H1 (cell line): ENCODE data around the gene ZNF57.

Experiments used
- CBX5 ChIP-seq: fragments of 300-800, 300-1000 bp; sonication (generic); IDR thresholded peaks from 2 replicates; pipeline ENCODE4 v1.7.1; 2016; ENCODE audit warnings: antibody characterized with exemption, low read length, low read depth
- CREB1 ChIP-seq: IDR thresholded peaks from 2 replicates; pipeline ENCODE4 v1.6.1; 2012; ENCODE audit warnings: inconsistent platforms
- EGR1 ChIP-seq: IDR thresholded peaks from 2 replicates; pipeline ENCODE4 v1.6.1; 2011; ENCODE audit warnings: low read depth, low read length, borderline replicate concordance
- GABPA ChIP-seq: IDR thresholded peaks from 2 replicates; pipeline ENCODE4 v1.6.1; 2011; ENCODE audit warnings: mild to moderate bottlenecking, low read length, moderate library complexity, borderline replicate concordance; ENCODE audit not compliant: insufficient read depth
- GTF2F1 ChIP-seq: IDR thresholded peaks from 2 replicates; pipeline ENCODE4 v1.6.1; 2012; ENCODE audit warnings: low read depth, low read length, improper control_type of control experiment, borderline replicate concordance
- YY1 ChIP-seq: IDR thresholded peaks from 2 replicates; pipeline ENCODE4 v1.6.1; 2011; ENCODE audit warnings: low read depth, mild to moderate bottlenecking, low read length
- ZNF274 ChIP-seq: IDR thresholded peaks from 2 replicates; pipeline ENCODE4 v1.7.0; 2012; ENCODE audit warnings: low read length, borderline replicate concordance; ENCODE audit errors: extremely low read depth
- TF ChIP-seq, protein P1 (sequence below), 3 experiments: IDR thresholded peaks; 1 replicate in 2 of 3; 2 replicates in 1 of 3; pipeline versions ENCODE4 v1.5.1 to v1.6.1; 2011; ENCODE audit warnings: low read length in 3 of 3, mild to moderate bottlenecking in 3 of 3, inconsistent platforms in 2 of 3, low read depth in 1 of 3, moderate library complexity in 1 of 3; ENCODE audit not compliant: insufficient read depth in 1 of 3; ENCODE audit errors: control extremely low read depth in 1 of 3

DNA sequence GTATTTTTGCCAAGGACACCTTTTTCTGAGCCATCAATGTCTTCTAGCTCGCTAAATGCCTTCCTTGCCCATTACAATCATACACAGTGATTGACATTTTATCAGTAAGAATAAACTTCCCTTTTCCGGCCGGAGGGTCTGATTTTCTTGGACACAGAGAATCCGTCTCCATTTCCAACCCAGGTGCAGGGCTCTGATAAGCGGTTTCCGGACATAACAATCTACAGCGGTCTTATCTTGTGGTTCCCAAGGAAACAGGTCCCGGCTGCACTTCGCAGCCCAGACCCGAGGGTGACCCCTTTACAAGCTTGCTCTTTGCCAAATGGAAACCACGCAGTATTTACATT lies 49.2 kb downstream of the ZNF57 start:
- TF ChIP-seq ZNF274 (no peak), GTF2F1 (no peak), GABPA (no peak), YY1 (no peak), EGR1 (no peak), CBX5 (no peak), CREB1 (no peak)
- TF ChIP-seq, protein P1, sequence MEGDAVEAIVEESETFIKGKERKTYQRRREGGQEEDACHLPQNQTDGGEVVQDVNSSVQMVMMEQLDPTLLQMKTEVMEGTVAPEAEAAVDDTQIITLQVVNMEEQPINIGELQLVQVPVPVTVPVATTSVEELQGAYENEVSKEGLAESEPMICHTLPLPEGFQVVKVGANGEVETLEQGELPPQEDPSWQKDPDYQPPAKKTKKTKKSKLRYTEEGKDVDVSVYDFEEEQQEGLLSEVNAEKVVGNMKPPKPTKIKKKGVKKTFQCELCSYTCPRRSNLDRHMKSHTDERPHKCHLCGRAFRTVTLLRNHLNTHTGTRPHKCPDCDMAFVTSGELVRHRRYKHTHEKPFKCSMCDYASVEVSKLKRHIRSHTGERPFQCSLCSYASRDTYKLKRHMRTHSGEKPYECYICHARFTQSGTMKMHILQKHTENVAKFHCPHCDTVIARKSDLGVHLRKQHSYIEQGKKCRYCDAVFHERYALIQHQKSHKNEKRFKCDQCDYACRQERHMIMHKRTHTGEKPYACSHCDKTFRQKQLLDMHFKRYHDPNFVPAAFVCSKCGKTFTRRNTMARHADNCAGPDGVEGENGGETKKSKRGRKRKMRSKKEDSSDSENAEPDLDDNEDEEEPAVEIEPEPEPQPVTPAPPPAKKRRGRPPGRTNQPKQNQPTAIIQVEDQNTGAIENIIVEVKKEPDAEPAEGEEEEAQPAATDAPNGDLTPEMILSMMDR (IDR thresholded peaks at IDR 0.05; ENCODE audit: control extremely low read depth in 1 of 3, insufficient read depth in 1 of 3, low read depth in 1 of 3, low read length in 3 of 3), result no peak
